ENCODE results near the gene SSTR3. TPM values are rescaled to one million over a fixed set of nuclear protein-coding genes. Genes with fewer than 3 reads are reported as not detected.

SSTR3 gene
- total and polyA plus RNA-seq, 10 of the 15 experiments (the other 5 are each of a cell fraction or from before 2014, with no cell fraction given): 0.03 to 4.5 (median 2.4) TPM

DNA sequence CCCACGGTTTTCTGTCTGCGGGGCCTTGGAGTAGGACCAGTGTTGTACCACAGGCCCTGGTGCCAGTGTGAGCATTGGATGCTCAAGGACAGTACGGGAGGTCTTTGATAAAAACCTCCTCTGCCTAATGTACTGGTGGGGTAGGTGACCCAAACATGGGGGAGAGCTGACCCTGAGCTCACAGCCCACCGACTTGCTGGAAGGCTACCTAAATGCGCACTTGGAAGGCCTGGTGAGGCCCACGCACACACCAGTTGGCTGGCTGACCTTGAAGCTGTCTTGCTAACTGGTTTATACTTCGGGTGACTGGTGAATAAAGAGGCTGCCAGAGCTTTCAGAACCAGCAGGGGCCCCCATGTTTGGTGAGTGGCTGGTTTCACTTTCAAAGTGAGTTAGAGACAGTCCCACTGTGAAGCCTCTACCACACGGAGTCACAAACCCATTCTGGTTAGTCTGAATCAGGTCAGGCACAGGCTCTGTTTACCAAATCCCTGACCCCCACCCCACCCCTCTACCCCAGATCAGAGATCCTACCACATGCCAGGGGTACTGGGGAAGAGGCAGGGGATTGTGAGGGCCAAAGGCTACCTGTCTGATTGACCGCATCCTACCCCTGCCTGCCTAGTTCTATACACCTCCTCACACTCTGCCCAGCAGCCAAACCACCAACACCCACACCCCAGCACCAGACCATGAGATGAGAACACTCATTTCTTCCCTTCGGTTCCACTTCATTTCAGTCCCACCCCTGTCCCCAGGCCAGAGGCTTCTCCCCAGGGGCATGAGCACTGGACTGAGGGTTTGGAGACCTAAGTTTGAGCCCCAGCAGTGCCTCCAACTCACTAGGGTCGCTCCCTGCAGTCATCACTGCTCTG lies 49.8 kb downstream of the SSTR3 start (continued):
- peak; percentile 95 for TF ChIP-seq ESRRA (IDR thresholded peaks at IDR 0.05; ENCODE audit: low read length)
- TF ChIP-seq SP1 (IDR thresholded peaks at IDR 0.05; ENCODE audit: low read depth, low read length): peak; percentile 79
- TF ChIP-seq CBX5 (IDR thresholded peaks at IDR 0.05; ENCODE audit: low read depth): no peak
- TF ChIP-seq SIX5 (IDR thresholded peaks at IDR 0.05; ENCODE audit: low read depth, low read length, severe bottlenecking): no peak
- TF ChIP-seq HDAC6 (IDR thresholded peaks at IDR 0.05; ENCODE audit: unreplicated experiment): no peak
- no peak for TF ChIP-seq GABPA (IDR thresholded peaks at IDR 0.05; ENCODE audit: low read depth)
- no peak for TF ChIP-seq POLR2AphosphoS2 (IDR thresholded peaks at IDR 0.05; ENCODE audit: low read depth, low read length)
- no peak; the same call in none of the 2 replicates for TF ChIP-seq ZSCAN29 (IDR thresholded peaks at IDR 0.05)
- TF ChIP-seq, protein P1, sequence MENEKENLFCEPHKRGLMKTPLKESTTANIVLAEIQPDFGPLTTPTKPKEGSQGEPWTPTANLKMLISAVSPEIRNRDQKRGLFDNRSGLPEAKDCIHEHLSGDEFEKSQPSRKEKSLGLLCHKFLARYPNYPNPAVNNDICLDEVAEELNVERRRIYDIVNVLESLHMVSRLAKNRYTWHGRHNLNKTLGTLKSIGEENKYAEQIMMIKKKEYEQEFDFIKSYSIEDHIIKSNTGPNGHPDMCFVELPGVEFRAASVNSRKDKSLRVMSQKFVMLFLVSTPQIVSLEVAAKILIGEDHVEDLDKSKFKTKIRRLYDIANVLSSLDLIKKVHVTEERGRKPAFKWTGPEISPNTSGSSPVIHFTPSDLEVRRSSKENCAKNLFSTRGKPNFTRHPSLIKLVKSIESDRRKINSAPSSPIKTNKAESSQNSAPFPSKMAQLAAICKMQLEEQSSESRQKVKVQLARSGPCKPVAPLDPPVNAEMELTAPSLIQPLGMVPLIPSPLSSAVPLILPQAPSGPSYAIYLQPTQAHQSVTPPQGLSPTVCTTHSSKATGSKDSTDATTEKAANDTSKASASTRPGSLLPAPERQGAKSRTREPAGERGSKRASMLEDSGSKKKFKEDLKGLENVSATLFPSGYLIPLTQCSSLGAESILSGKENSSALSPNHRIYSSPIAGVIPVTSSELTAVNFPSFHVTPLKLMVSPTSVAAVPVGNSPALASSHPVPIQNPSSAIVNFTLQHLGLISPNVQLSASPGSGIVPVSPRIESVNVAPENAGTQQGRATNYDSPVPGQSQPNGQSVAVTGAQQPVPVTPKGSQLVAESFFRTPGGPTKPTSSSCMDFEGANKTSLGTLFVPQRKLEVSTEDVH (IDR thresholded peaks at IDR 0.05; ENCODE audit: low read depth, partially characterized antibody): no peak
- TF ChIP-seq CEBPB (IDR thresholded peaks at IDR 0.05; ENCODE audit: borderline replicate concordance in 1 of 2, low read depth in 2 of 2, low read length in 2 of 2): no peak
- no peak; the same call in none of the 2 replicates for TF ChIP-seq ZNF207 (IDR thresholded peaks at IDR 0.05; ENCODE audit: borderline replicate concordance)
- TF ChIP-seq DPF2 (IDR thresholded peaks at IDR 0.05): peak; percentile 99
- peak; percentile 94 for TF ChIP-seq CBFB (IDR thresholded peaks at IDR 0.05; ENCODE audit: low read depth)
- no peak for TF ChIP-seq RCOR1 (conservative IDR thresholded peaks at IDR 0.05; ENCODE audit: low read depth, low read length)
- peak; percentile 91 to 97 for TF ChIP-seq BHLHE40 (IDR thresholded peaks at IDR 0.05; ENCODE audit: borderline replicate concordance in 1 of 2, low read depth in 2 of 2, low read length in 1 of 2)
- TF ChIP-seq JUND (IDR thresholded peaks at IDR 0.05; ENCODE audit: low read depth, low read length): peak; percentile 89; the same call in 1 of the 2 replicates
- TF ChIP-seq, protein P2, sequence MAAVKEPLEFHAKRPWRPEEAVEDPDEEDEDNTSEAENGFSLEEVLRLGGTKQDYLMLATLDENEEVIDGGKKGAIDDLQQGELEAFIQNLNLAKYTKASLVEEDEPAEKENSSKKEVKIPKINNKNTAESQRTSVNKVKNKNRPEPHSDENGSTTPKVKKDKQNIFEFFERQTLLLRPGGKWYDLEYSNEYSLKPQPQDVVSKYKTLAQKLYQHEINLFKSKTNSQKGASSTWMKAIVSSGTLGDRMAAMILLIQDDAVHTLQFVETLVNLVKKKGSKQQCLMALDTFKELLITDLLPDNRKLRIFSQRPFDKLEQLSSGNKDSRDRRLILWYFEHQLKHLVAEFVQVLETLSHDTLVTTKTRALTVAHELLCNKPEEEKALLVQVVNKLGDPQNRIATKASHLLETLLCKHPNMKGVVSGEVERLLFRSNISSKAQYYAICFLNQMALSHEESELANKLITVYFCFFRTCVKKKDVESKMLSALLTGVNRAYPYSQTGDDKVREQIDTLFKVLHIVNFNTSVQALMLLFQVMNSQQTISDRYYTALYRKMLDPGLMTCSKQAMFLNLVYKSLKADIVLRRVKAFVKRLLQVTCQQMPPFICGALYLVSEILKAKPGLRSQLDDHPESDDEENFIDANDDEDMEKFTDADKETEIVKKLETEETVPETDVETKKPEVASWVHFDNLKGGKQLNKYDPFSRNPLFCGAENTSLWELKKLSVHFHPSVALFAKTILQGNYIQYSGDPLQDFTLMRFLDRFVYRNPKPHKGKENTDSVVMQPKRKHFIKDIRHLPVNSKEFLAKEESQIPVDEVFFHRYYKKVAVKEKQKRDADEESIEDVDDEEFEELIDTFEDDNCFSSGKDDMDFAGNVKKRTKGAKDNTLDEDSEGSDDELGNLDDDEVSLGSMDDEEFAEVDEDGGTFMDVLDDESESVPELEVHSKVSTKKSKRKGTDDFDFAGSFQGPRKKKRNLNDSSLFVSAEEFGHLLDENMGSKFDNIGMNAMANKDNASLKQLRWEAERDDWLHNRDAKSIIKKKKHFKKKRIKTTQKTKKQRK (IDR thresholded peaks at IDR 0.05; ENCODE audit: low read depth, low read length): no peak
- no peak for TF ChIP-seq ZNF622 (IDR thresholded peaks at IDR 0.05)
- TF ChIP-seq HCFC1 (IDR thresholded peaks at IDR 0.05; ENCODE audit: low read length): no peak; the same call in 1 of the 2 replicates
- TF ChIP-seq SMC3 (IDR thresholded peaks at IDR 0.05; ENCODE audit: borderline replicate concordance, low read length): peak; percentile 21; the same call in 1 of the 2 replicates

Measured in GM12878 (cell line).